Measurements from ENCODE around the gene DGKD.
A peak's percentile ranks its signal among the peaks of the same experiment; 100 is the strongest.

- TF ChIP-seq, protein P1, sequence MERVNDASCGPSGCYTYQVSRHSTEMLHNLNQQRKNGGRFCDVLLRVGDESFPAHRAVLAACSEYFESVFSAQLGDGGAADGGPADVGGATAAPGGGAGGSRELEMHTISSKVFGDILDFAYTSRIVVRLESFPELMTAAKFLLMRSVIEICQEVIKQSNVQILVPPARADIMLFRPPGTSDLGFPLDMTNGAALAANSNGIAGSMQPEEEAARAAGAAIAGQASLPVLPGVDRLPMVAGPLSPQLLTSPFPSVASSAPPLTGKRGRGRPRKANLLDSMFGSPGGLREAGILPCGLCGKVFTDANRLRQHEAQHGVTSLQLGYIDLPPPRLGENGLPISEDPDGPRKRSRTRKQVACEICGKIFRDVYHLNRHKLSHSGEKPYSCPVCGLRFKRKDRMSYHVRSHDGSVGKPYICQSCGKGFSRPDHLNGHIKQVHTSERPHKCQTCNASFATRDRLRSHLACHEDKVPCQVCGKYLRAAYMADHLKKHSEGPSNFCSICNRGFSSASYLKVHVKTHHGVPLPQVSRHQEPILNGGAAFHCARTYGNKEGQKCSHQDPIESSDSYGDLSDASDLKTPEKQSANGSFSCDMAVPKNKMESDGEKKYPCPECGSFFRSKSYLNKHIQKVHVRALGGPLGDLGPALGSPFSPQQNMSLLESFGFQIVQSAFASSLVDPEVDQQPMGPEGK (CRISPR knock-in tag; IDR thresholded peaks at IDR 0.05; ENCODE audit: borderline replicate concordance), result no peak
- TF ChIP-seq, protein P2, sequence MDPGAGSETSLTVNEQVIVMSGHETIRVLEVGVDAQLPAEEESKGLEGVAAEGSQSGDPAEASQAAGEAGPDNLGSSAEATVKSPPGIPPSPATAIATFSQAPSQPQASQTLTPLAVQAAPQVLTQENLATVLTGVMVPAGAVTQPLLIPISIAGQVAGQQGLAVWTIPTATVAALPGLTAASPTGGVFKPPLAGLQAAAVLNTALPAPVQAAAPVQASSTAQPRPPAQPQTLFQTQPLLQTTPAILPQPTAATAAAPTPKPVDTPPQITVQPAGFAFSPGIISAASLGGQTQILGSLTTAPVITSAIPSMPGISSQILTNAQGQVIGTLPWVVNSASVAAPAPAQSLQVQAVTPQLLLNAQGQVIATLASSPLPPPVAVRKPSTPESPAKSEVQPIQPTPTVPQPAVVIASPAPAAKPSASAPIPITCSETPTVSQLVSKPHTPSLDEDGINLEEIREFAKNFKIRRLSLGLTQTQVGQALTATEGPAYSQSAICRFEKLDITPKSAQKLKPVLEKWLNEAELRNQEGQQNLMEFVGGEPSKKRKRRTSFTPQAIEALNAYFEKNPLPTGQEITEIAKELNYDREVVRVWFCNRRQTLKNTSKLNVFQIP (CRISPR knock-in tag; IDR thresholded peaks at IDR 0.05; ENCODE audit: borderline replicate concordance, low read depth), result no peak
- TF ChIP-seq ZNF70 (CRISPR knock-in tag; IDR thresholded peaks at IDR 0.05), result no peak; the same call in 1 of the 2 replicates
- TF ChIP-seq ZFP30 (CRISPR knock-in tag; IDR thresholded peaks at IDR 0.05), result no peak
- no peak for TF ChIP-seq ZNF8 (CRISPR knock-in tag; IDR thresholded peaks at IDR 0.05)
- no peak for TF ChIP-seq BACH2 (CRISPR knock-in tag; IDR thresholded peaks at IDR 0.05; ENCODE audit: borderline replicate concordance)
- TF ChIP-seq, protein P3, sequence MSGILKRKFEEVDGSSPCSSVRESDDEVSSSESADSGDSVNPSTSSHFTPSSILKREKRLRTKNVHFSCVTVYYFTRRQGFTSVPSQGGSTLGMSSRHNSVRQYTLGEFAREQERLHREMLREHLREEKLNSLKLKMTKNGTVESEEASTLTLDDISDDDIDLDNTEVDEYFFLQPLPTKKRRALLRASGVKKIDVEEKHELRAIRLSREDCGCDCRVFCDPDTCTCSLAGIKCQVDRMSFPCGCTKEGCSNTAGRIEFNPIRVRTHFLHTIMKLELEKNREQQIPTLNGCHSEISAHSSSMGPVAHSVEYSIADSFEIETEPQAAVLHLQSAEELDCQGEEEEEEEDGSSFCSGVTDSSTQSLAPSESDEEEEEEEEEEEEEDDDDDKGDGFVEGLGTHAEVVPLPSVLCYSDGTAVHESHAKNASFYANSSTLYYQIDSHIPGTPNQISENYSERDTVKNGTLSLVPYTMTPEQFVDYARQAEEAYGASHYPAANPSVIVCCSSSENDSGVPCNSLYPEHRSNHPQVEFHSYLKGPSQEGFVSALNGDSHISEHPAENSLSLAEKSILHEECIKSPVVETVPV (CRISPR knock-in tag; IDR thresholded peaks at IDR 0.05), result no peak
- no peak for TF ChIP-seq ZNF565 (CRISPR knock-in tag; conservative IDR thresholded peaks at IDR 0.05; ENCODE audit: low read depth)
- no peak for TF ChIP-seq TOX (CRISPR knock-in tag; IDR thresholded peaks at IDR 0.05; ENCODE audit: borderline replicate concordance)
- peak; percentile 11 for TF ChIP-seq TCF4 (CRISPR knock-in tag; IDR thresholded peaks at IDR 0.05; ENCODE audit: borderline replicate concordance)
Observed at GRCh38 chr2:233387667-233388528, 33.6 kb downstream of the DGKD start.

Measured in SK-N-SH treated with all-trans-retinoic acid at 6 μM for 48 hours (cell line).